C4-2B (cell line): ENCODE results near the gene NRXN3.

Experiments
- ZFX ChIP-seq: fragments of 450-650 bp; IDR thresholded peaks from 2 replicates; pipeline ENCODE4 v1.6.1; 2017
- TF ChIP-seq, protein P1 (sequence below): fragments of 450-650 bp; conservative IDR thresholded peaks from 2 replicates; pipeline ENCODE4 v1.5.1; 2017; ENCODE audit warnings: mild to moderate bottlenecking

GRCh38 chr14:78175412-78175811 lies 5.2 kb downstream of the NRXN3 start:
- TF ChIP-seq, protein P1, sequence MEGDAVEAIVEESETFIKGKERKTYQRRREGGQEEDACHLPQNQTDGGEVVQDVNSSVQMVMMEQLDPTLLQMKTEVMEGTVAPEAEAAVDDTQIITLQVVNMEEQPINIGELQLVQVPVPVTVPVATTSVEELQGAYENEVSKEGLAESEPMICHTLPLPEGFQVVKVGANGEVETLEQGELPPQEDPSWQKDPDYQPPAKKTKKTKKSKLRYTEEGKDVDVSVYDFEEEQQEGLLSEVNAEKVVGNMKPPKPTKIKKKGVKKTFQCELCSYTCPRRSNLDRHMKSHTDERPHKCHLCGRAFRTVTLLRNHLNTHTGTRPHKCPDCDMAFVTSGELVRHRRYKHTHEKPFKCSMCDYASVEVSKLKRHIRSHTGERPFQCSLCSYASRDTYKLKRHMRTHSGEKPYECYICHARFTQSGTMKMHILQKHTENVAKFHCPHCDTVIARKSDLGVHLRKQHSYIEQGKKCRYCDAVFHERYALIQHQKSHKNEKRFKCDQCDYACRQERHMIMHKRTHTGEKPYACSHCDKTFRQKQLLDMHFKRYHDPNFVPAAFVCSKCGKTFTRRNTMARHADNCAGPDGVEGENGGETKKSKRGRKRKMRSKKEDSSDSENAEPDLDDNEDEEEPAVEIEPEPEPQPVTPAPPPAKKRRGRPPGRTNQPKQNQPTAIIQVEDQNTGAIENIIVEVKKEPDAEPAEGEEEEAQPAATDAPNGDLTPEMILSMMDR, result no peak
- no peak for TF ChIP-seq ZFX
